ENCODE results near the gene SLC6A11. TPM values are rescaled to one million over a fixed set of nuclear protein-coding genes. Genes with fewer than 3 reads are reported as not detected.

Gene SLC6A11
- total RNA-seq, 1 experiment from 2014 or later = 0.85 TPM

DNA sequence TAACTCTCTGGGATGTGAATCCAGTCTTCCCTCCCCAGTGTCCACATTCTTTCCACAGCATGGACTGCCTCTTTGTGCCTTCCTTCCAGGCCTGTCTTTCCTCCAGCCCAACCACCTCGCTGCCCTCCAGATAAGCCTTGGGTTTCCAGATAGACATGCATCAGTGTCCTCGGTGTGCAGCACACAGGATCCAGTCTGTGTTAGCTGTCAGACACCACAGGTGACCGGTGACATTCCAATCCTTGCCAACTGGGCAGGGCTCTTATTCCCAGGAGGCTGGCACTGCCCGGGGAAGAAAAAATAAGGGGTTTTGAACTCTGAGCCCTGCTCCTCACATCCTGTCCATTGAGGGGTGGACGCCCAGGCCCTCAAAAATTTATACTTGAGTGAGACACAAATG is 170.6 kb downstream of the SLC6A11 start (continued):
- TF ChIP-seq, protein P1, sequence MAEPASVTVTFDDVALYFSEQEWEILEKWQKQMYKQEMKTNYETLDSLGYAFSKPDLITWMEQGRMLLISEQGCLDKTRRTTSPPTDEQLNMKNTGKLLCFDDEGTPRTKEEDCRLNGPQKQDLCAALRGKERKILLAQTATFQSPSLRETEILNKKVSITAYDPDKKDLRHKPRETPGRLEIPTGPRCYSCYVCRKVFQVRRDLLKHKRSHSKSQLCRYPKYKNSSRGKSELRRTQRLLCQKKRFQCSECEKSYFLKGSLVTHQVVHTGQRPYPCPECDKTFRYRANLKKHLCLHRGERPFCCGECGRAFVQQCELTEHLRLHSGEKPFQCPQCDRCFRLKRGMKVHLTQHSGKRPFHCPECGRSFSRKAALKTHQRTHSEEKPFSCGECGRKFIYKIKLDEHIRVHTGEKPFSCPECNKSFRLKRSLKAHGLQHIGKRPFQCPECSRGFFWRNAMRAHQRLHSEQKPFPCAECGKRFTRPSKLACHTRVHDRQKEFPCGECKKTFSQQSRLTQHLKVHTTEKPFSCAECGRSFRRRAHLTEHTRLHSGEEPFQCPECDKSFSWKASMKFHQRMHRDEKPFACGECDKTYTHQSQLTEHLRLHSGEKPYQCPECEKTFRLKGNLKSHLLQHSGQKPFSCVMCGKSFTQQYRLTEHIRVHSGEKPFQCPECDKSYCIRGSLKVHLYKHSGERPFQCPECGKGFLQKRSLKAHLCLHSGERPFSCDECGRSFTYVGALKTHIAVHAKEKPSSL (CRISPR knock-in tag; conservative IDR thresholded peaks at IDR 0.05) = no peak
- no peak for TF ChIP-seq CREM (CRISPR knock-in tag; IDR thresholded peaks at IDR 0.05)
- TF ChIP-seq, protein P2, sequence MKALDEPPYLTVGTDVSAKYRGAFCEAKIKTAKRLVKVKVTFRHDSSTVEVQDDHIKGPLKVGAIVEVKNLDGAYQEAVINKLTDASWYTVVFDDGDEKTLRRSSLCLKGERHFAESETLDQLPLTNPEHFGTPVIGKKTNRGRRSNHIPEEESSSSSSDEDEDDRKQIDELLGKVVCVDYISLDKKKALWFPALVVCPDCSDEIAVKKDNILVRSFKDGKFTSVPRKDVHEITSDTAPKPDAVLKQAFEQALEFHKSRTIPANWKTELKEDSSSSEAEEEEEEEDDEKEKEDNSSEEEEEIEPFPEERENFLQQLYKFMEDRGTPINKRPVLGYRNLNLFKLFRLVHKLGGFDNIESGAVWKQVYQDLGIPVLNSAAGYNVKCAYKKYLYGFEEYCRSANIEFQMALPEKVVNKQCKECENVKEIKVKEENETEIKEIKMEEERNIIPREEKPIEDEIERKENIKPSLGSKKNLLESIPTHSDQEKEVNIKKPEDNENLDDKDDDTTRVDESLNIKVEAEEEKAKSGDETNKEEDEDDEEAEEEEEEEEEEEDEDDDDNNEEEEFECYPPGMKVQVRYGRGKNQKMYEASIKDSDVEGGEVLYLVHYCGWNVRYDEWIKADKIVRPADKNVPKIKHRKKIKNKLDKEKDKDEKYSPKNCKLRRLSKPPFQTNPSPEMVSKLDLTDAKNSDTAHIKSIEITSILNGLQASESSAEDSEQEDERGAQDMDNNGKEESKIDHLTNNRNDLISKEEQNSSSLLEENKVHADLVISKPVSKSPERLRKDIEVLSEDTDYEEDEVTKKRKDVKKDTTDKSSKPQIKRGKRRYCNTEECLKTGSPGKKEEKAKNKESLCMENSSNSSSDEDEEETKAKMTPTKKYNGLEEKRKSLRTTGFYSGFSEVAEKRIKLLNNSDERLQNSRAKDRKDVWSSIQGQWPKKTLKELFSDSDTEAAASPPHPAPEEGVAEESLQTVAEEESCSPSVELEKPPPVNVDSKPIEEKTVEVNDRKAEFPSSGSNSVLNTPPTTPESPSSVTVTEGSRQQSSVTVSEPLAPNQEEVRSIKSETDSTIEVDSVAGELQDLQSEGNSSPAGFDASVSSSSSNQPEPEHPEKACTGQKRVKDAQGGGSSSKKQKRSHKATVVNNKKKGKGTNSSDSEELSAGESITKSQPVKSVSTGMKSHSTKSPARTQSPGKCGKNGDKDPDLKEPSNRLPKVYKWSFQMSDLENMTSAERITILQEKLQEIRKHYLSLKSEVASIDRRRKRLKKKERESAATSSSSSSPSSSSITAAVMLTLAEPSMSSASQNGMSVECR (CRISPR knock-in tag; IDR thresholded peaks at IDR 0.05; ENCODE audit: borderline replicate concordance) = no peak

DNA sequence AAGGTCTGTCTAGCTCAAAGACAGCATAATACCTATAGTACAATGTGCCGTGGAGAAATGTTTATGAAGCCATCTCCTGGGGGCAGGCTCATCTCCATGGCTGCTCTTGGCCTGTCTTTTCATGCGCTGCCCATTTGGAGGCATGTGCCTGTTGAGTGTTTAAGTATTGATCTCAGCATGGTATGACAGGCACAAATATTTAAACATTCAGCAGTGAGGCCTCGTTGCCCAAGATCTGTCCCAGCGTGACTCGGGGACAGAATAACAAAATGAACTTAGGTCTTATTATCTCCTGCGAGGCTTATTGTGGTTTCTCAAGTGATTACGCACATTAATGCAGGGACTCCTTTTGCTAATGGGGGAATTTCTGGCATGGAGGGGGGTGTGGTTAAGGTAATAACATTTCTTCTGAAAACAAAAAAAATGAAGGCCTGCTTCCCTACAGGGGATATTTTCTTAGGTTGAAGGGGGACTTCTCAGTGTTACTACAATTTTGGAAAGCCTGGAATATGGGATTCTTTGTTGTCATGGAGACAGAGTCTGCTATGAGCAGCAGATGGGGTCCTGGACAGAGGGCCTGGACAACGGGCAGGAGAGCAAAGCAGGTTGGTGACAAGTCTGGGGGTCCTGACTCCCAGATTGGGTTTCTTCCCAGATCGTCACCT is 172.1 kb downstream of the SLC6A11 start:
- DNase-seq (ENCODE audit: low spot score) (no peak), ATAC-seq (no peak)
- peaks cover 34% of the 10 kb centered on the region for H3K27me3 Mint-ChIP-seq (ENCODE audit: low read depth)
- TF ChIP-seq, protein P3, sequence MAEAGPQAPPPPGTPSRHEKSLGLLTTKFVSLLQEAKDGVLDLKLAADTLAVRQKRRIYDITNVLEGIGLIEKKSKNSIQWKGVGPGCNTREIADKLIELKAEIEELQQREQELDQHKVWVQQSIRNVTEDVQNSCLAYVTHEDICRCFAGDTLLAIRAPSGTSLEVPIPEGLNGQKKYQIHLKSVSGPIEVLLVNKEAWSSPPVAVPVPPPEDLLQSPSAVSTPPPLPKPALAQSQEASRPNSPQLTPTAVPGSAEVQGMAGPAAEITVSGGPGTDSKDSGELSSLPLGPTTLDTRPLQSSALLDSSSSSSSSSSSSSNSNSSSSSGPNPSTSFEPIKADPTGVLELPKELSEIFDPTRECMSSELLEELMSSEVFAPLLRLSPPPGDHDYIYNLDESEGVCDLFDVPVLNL (CRISPR knock-in tag; IDR thresholded peaks at IDR 0.05; ENCODE audit: borderline replicate concordance, low read depth) = no peak
- TF ChIP-seq ZNF317 (CRISPR knock-in tag; IDR thresholded peaks at IDR 0.05; ENCODE audit: borderline replicate concordance, low read depth) (no peak), ZNF416 (CRISPR knock-in tag; IDR thresholded peaks at IDR 0.05) (no peak)
- TF ChIP-seq, protein P4, sequence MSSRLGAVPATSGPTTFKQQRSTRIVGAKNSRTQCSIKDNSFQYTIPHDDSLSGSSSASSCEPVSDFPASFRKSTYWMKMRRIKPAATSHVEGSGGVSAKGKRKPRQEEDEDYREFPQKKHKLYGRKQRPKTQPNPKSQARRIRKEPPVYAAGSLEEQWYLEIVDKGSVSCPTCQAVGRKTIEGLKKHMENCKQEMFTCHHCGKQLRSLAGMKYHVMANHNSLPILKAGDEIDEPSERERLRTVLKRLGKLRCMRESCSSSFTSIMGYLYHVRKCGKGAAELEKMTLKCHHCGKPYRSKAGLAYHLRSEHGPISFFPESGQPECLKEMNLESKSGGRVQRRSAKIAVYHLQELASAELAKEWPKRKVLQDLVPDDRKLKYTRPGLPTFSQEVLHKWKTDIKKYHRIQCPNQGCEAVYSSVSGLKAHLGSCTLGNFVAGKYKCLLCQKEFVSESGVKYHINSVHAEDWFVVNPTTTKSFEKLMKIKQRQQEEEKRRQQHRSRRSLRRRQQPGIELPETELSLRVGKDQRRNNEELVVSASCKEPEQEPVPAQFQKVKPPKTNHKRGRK (CRISPR knock-in tag; IDR thresholded peaks at IDR 0.05; ENCODE audit: borderline replicate concordance) = no peak
- H3K4me3 Mint-ChIP-seq = no peak overlapping the region
- no peak overlapping the region for H3K27ac Mint-ChIP-seq
- ChIA-PET CTCF (interaction anchor here (0.6 to 4.2 kb wide), 4 partner anchors 19 to 46 kb away, joined by 3 to 15 read pairs (median 4); no protein-coding TSS in a partner anchor), POLR2A (no interaction called here)
- no peaks in the 10 kb centered on the region for H3K36me3 Mint-ChIP-seq
- H3K4me1 Mint-ChIP-seq = peaks cover 23% of the 10 kb centered on the region
- H3K9me3 Mint-ChIP-seq = peaks cover 6% of the 10 kb centered on the region; the same call in 1 of the 2 replicates

DNA sequence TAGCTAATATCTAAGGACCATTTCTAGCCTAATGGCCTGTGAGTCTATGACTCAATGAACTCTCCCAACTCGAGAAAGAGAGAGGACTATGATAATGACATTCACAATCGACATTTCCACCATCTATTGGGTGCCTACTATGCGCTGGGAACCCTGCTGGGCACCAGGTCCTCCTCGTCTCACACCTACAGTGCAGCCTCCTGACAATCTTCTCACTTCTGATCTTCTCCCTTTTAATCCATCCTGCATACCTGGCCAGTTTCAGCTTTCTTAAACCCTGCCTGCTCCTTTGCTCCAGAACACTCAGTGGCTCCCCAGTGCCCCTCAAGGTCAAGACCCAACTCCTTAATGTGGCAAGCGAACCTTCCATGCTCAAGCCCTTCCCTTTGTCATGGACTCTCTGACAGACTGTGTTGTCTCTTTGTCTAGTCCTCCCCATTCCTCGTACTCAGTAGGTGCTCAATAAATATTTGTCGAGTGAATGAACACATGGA is 173.0 kb downstream of the SLC6A11 start:
- TF ChIP-seq, protein P4 (CRISPR knock-in tag; IDR thresholded peaks at IDR 0.05; ENCODE audit: borderline replicate concordance) = no peak
- TF ChIP-seq, protein P5, sequence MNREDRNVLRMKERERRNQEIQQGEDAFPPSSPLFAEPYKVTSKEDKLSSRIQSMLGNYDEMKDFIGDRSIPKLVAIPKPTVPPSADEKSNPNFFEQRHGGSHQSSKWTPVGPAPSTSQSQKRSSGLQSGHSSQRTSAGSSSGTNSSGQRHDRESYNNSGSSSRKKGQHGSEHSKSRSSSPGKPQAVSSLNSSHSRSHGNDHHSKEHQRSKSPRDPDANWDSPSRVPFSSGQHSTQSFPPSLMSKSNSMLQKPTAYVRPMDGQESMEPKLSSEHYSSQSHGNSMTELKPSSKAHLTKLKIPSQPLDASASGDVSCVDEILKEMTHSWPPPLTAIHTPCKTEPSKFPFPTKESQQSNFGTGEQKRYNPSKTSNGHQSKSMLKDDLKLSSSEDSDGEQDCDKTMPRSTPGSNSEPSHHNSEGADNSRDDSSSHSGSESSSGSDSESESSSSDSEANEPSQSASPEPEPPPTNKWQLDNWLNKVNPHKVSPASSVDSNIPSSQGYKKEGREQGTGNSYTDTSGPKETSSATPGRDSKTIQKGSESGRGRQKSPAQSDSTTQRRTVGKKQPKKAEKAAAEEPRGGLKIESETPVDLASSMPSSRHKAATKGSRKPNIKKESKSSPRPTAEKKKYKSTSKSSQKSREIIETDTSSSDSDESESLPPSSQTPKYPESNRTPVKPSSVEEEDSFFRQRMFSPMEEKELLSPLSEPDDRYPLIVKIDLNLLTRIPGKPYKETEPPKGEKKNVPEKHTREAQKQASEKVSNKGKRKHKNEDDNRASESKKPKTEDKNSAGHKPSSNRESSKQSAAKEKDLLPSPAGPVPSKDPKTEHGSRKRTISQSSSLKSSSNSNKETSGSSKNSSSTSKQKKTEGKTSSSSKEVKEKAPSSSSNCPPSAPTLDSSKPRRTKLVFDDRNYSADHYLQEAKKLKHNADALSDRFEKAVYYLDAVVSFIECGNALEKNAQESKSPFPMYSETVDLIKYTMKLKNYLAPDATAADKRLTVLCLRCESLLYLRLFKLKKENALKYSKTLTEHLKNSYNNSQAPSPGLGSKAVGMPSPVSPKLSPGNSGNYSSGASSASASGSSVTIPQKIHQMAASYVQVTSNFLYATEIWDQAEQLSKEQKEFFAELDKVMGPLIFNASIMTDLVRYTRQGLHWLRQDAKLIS (CRISPR knock-in tag; IDR thresholded peaks at IDR 0.05; ENCODE audit: borderline replicate concordance) = no peak
- no peak for TF ChIP-seq ZBTB21 (CRISPR knock-in tag; IDR thresholded peaks at IDR 0.05; ENCODE audit: borderline replicate concordance)
- no peak for TF ChIP-seq ZNF317 (CRISPR knock-in tag; IDR thresholded peaks at IDR 0.05; ENCODE audit: borderline replicate concordance, low read depth)
- TF ChIP-seq HMGA2 (CRISPR knock-in tag; IDR thresholded peaks at IDR 0.05) = no peak
- TF ChIP-seq, protein P6, sequence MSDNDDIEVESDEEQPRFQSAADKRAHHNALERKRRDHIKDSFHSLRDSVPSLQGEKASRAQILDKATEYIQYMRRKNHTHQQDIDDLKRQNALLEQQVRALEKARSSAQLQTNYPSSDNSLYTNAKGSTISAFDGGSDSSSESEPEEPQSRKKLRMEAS (CRISPR knock-in tag; IDR thresholded peaks at IDR 0.05) = no peak
- no peak for TF ChIP-seq TEAD4 (CRISPR knock-in tag; IDR thresholded peaks at IDR 0.05)
- peaks cover 6% of the 10 kb centered on the region; the same call in 1 of the 2 replicates for H3K9me3 Mint-ChIP-seq
- no peaks in the 10 kb centered on the region for H3K36me3 Mint-ChIP-seq
- ChIA-PET CTCF (interaction anchor here (0.7 to 4.2 kb wide), 3 partner anchors 18 to 43 kb away, joined by 3 to 15 read pairs (median 5); no protein-coding TSS in a partner anchor), POLR2A (no interaction called here)
- H3K27me3 Mint-ChIP-seq (ENCODE audit: low read depth) = peaks cover 42% of the 10 kb centered on the region
- H3K27ac Mint-ChIP-seq = no peak overlapping the region
- DNase-seq (ENCODE audit: low spot score) = no peak
- peaks cover 21% of the 10 kb centered on the region for H3K4me1 Mint-ChIP-seq
- H3K4me3 Mint-ChIP-seq = no peak overlapping the region
- no peak for ATAC-seq

Data from WTC11 (cell line).